IMR-90 (cell line): Measurements from ENCODE around the gene B3GAT1. TPM values are rescaled to one million over a fixed set of nuclear protein-coding genes. Genes with fewer than 3 reads are reported as not detected.
A peak's percentile ranks its signal among the peaks of the same experiment; 100 is the strongest.

Experiments
- ATAC-seq: fragments of 200-7000 bp; cut with Tn5 transposase; 2 replicates; pipeline ENCODE4 v1.9.1; 2020; ENCODE audit warnings: low read depth, mild to moderate bottlenecking, moderate library complexity
- BruUV-seq: library from RNA; stranded (reverse); fragments of 400-500 nt; replicated peaks from 2 replicates; lab custom pipeline; 2021; lab: Mats Ljungman, UMichigan
- CTCF ChIA-PET: fragments of 300-600 bp; formaldehyde crosslinking; extraction: SDS; loops from one replicate; lab custom pipeline; 2021; ENCODE audit warnings: antibody characterized with exemption; lab: Yijun Ruan, JAX
- POLR2A ChIA-PET: fragments of 300-600 bp; sonication (Branson Sonifier 250); formaldehyde crosslinking; loops from one replicate; lab custom pipeline; 2022; ENCODE audit warnings: antibody characterized with exemption; ENCODE audit not compliant: unreplicated experiment; lab: Charles Lee
- DNase-seq: peaks from one replicate; pipeline ENCODE4 v3.0.0; 2013
- H2AFZ ChIP-seq: replicated peaks from 2 replicates; pipeline ENCODE3; 2013; ENCODE audit warnings: low read length, mild to moderate bottlenecking; ENCODE audit not compliant: poor library complexity
- H2AK5ac ChIP-seq: 2 replicates; pipeline ENCODE4 v1.6.1; 2013; ENCODE audit warnings: low read depth, low read length, inconsistent platforms
- H2AK9ac ChIP-seq: replicated peaks from 2 replicates; pipeline ENCODE3; 2013; ENCODE audit warnings: mild to moderate bottlenecking, low read depth, low read length, moderate library complexity; ENCODE audit not compliant: poor library complexity
- H2BK120ac ChIP-seq: 2 replicates; pipeline ENCODE4 v1.6.1; 2013; ENCODE audit warnings: low read depth, low read length, inconsistent platforms
- H2BK15ac ChIP-seq: 3 replicates; pipeline ENCODE4 v1.6.1; 2013; ENCODE audit warnings: low read depth, low read length, inconsistent platforms
- H2BK20ac ChIP-seq: 2 replicates; pipeline ENCODE4 v1.6.1; 2013; ENCODE audit warnings: low read depth, mild to moderate bottlenecking, inconsistent platforms, low read length, moderate library complexity
- H2BK5ac ChIP-seq: 2 replicates; pipeline ENCODE4 v1.6.1; 2013; ENCODE audit warnings: mild to moderate bottlenecking, low read depth, low read length, inconsistent platforms; ENCODE audit not compliant: poor library complexity, severe bottlenecking
- H3K14ac ChIP-seq: replicated peaks from 2 replicates; pipeline ENCODE4 v1.6.1; 2013; ENCODE audit warnings: low read depth, low read length, inconsistent platforms
- H3K18ac ChIP-seq: 2 replicates; pipeline ENCODE4 v1.6.1; 2013; ENCODE audit warnings: low read depth, low read length, control low read depth
- H3K23ac ChIP-seq: 2 replicates; pipeline ENCODE4 v1.6.1; 2013; ENCODE audit warnings: low read depth, low read length, inconsistent platforms
- H3K27ac ChIP-seq: 2 replicates; pipeline ENCODE4 v1.5.1; 2013; ENCODE audit warnings: mild to moderate bottlenecking, control low read depth, low read length; ENCODE audit not compliant: insufficient read depth
- H3K27me3 ChIP-seq: 2 replicates; pipeline ENCODE4 v1.6.1; 2013; ENCODE audit warnings: low read length; ENCODE audit not compliant: control insufficient read depth, insufficient read depth
- H3K36me3 ChIP-seq: 2 replicates; pipeline ENCODE4 v1.6.1; 2013; ENCODE audit warnings: low read length, mixed read lengths; ENCODE audit not compliant: control insufficient read depth, insufficient read depth
- H3K4ac ChIP-seq: 2 replicates; pipeline ENCODE4 v1.6.1; 2013; ENCODE audit warnings: low read depth, low read length, inconsistent platforms
- H3K4me1 ChIP-seq: 2 replicates; pipeline ENCODE4 v1.6.1; 2013; ENCODE audit warnings: low read length, mixed read lengths; ENCODE audit not compliant: control insufficient read depth, insufficient read depth
- H3K4me2 ChIP-seq: 2 replicates; pipeline ENCODE4 v1.6.1; 2013; ENCODE audit warnings: low read depth, mild to moderate bottlenecking, control low read depth, low read length, moderate library complexity
- H3K4me3 ChIP-seq: 2 replicates; pipeline ENCODE4 v1.5.1; 2013; ENCODE audit warnings: low read depth, mild to moderate bottlenecking, control low read depth, low read length, moderate library complexity; ENCODE audit not compliant: insufficient read depth
- H3K56ac ChIP-seq: 2 replicates; pipeline ENCODE4 v1.6.1; 2013; ENCODE audit warnings: low read length, inconsistent platforms; ENCODE audit not compliant: insufficient read depth; ENCODE audit errors: extremely low read depth
- H3K79me1 ChIP-seq, 2 experiments: 2 replicates each; pipeline ENCODE4 v1.6.1; 2013; ENCODE audit warnings: low read length in 2 of 2, inconsistent platforms in 1 of 2, low read depth in 1 of 2
- H3K9ac ChIP-seq: 2 replicates; pipeline ENCODE4 v1.6.1; 2013; ENCODE audit warnings: low read depth, low read length, control low read depth
- H3K9me1 ChIP-seq: 2 replicates; pipeline ENCODE4 v1.6.1; 2013; ENCODE audit warnings: low read length, inconsistent platforms; ENCODE audit not compliant: insufficient read depth
- H3K9me3 ChIP-seq: 2 replicates; pipeline ENCODE4 v1.6.1; 2013; ENCODE audit warnings: low read length; ENCODE audit not compliant: control insufficient read depth, insufficient read depth
- H4K20me1 ChIP-seq: 2 replicates; pipeline ENCODE4 v1.6.1; 2013; ENCODE audit warnings: low read length, inconsistent platforms; ENCODE audit not compliant: insufficient read depth
- H4K5ac ChIP-seq: 2 replicates; pipeline ENCODE4 v1.6.1; 2013; ENCODE audit warnings: mild to moderate bottlenecking, low read depth, low read length, control low read depth
- H4K8ac ChIP-seq, 2 experiments: 2 replicates each; pipeline ENCODE4 v1.6.1; 2013; ENCODE audit warnings: low read depth in 2 of 2, low read length in 2 of 2, control low read depth in 1 of 2, inconsistent platforms in 1 of 2
- H4K91ac ChIP-seq: 2 replicates; pipeline ENCODE4 v1.6.1; 2013; ENCODE audit warnings: low read depth, low read length, inconsistent platforms; ENCODE audit not compliant: insufficient read depth
- BHLHE40 ChIP-seq: fragments of 150-350 bp; IDR thresholded peaks from 2 replicates; pipeline ENCODE4 v1.6.1; 2016; ENCODE audit warnings: mild to moderate bottlenecking, low read depth, low read length
- CEBPB ChIP-seq: IDR thresholded peaks from 2 replicates; pipeline ENCODE4 v1.6.1; 2012; ENCODE audit warnings: low read depth, low read length, improper control_type of control experiment
- CHD1 ChIP-seq: IDR thresholded peaks from 2 replicates; pipeline ENCODE4 v1.6.1; 2012; ENCODE audit warnings: low read depth, low read length, improper control_type of control experiment
- CTCF ChIP-seq: conservative IDR thresholded peaks from 2 replicates; pipeline ENCODE4 v1.5.1; 2012; ENCODE audit warnings: mild to moderate bottlenecking, low read depth, low read length, improper control_type of control experiment
- FOS ChIP-seq: fragments of 150-350 bp; IDR thresholded peaks from 2 replicates; pipeline ENCODE4 v1.6.1; 2016; ENCODE audit warnings: low read depth, low read length
- MAFK ChIP-seq: IDR thresholded peaks from 2 replicates; pipeline ENCODE4 v1.6.1; 2012; ENCODE audit warnings: low read depth, low read length, improper control_type of control experiment
- MAZ ChIP-seq: IDR thresholded peaks from 2 replicates; pipeline ENCODE4 v1.6.1; 2012; ENCODE audit warnings: low read depth, mild to moderate bottlenecking, low read length, improper control_type of control experiment, moderate library complexity, borderline replicate concordance
- MXI1 ChIP-seq: IDR thresholded peaks from 2 replicates; pipeline ENCODE4 v1.6.1; 2012; ENCODE audit warnings: low read depth, mild to moderate bottlenecking, low read length, moderate library complexity, borderline replicate concordance
- NFE2L2 ChIP-seq: fragments of 150-350 bp; IDR thresholded peaks from 2 replicates; pipeline ENCODE4 v1.6.1; 2016; ENCODE audit warnings: low read depth, mild to moderate bottlenecking, low read length
- POLR2A ChIP-seq: IDR thresholded peaks from 2 replicates; pipeline ENCODE4 v1.6.1; 2012; ENCODE audit warnings: mild to moderate bottlenecking, low read depth, low read length
- RAD21 ChIP-seq: IDR thresholded peaks from 2 replicates; pipeline ENCODE4 v1.6.1; 2012; ENCODE audit warnings: low read length, improper control_type of control experiment
- RCOR1 ChIP-seq: IDR thresholded peaks from 2 replicates; pipeline ENCODE4 v1.6.1; 2012; ENCODE audit warnings: mild to moderate bottlenecking, low read length, improper control_type of control experiment; ENCODE audit not compliant: insufficient replicate concordance
- RFX5 ChIP-seq: IDR thresholded peaks from 2 replicates; pipeline ENCODE4 v1.8.0; 2012; ENCODE audit warnings: low read depth, mild to moderate bottlenecking, low read length, moderate library complexity
- SMC3 ChIP-seq: fragments of 150-350 bp; IDR thresholded peaks from 2 replicates; pipeline ENCODE4 v1.6.1; 2016; ENCODE audit warnings: low read depth, mild to moderate bottlenecking, antibody characterized with exemption, low read length, moderate library complexity
- WGBS, 2 experiments: methylation state at CpG; one replicate each; pipeline versions ENCODE4 v1.1.5 to v1.1.7; 2013; ENCODE audit warnings: missing lambda C conversion rate in 2 of 2; ENCODE audit not compliant: insufficient read length in 1 of 2; ENCODE audit errors: extremely low coverage in 2 of 2; 5-methylcytosine and 5-hydroxymethylcytosine counted together
- dilution Hi-C: fragments of 300-500 bp; cut with HindIII; formaldehyde crosslinking; loops from one replicate; pipeline ENCODE4 v1.14.3; 2018; ENCODE audit warnings: low sequenced_read_pairs; ENCODE audit not compliant: unreplicated experiment
- in situ Hi-C: fragments of 300-500 bp; cut with MboI; formaldehyde crosslinking; loops from 3 replicates; pipeline ENCODE4 v1.14.3; 2019; ENCODE audit warnings: low sequenced_read_pairs, inconsistent platforms, mixed read lengths
- intact Hi-C: fragments of 100-400 bp; cut with micrococcal nuclease; formaldehyde crosslinking; loops from 2 replicates; pipeline ENCODE4 v1.10.0; 2022
- polyA plus RNA-seq, 3 experiments: library from polyadenylated mRNA; depleted of rRNA; stranded (reverse); fragments of >200 nt; gene quantifications; 2 replicates each; pipeline ENCODE4 v1.2.3, GENCODE V29; 2012; ENCODE audit warnings: low replicate concordance in 1 of 3
- total RNA-seq: library from RNA; depleted of rRNA; stranded (reverse); fragments of >200 nt; gene quantifications from 2 replicates; pipeline ENCODE4 v1.2.3, GENCODE V29; 2012
- TF ChIP-seq, protein P1 (sequence below): fragments of 150-350 bp; IDR thresholded peaks from 2 replicates; pipeline ENCODE4 v1.6.1; 2017; ENCODE audit warnings: mild to moderate bottlenecking, antibody characterized with exemption, low read length, low read depth
- TF ChIP-seq, protein P2 (sequence below): fragments of 150-350 bp; IDR thresholded peaks from 2 replicates; pipeline ENCODE4 v1.6.1; 2016; ENCODE audit warnings: low read depth, mild to moderate bottlenecking, low read length, moderate library complexity, borderline replicate concordance

The B3GAT1 gene
- total and polyA plus RNA-seq, 2 of the 4 experiments (the other 2 are of a cell fraction): not detected

DNA sequence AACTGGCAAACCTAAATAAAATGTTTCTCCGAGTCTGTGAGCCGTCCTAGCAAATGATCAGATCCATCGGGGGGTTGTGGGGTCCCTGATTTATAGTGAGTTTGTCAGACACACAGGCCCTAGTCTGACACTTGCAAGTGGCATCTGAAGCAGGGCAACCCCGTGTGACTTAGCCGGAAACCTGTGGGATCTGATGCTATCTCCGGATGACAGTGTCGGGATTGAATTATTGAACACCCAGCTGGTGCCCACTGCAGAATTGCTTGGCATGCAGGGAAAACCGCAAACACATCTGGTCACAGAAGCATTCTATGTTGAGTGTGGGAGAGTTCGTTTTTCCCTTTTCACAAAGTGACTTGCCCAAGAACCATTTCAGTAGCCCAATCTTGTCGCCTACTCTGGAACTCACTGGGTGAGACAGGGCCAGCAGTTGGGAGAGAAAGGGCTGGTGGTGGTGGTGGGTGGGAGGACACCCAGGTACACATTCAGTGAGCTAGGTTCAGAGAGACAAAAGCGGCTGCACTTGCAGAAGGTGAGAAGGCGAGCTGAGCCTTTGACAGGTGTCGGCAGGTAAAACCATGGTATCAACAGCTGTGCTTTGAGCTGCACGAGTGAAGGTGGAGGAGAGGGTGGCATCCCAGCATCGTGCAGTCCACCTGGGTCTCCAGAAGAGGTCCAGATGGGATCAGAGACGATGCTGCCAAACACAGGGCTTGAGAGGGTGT lies 33.7 kb upstream of the B3GAT1 start:
- Histone ChIP-seq H3K9me1 (no peaks in the 10 kb centered on the region), H4K20me1 (no peaks in the 10 kb centered on the region), H2BK15ac (no peak overlapping the region), H2BK5ac (no peak overlapping the region), H4K91ac (no peak overlapping the region), H3K27ac (no peak overlapping the region), H3K4me3 (no peak overlapping the region), H3K4me1 (no peaks in the 10 kb centered on the region), H3K4ac (no peak overlapping the region), H2AK9ac (no peak overlapping the region), H3K9me3 (peaks cover 48% of the 10 kb centered on the region), H3K23ac (no peak overlapping the region), H2BK120ac (no peak overlapping the region), H3K4me2 (no peak overlapping the region), H2BK20ac (no peak overlapping the region), H3K18ac (no peak overlapping the region), H3K14ac (no peak overlapping the region), H3K27me3 (no peaks in the 10 kb centered on the region), H3K56ac (no peak overlapping the region), H4K8ac (no peak overlapping the region), H4K5ac (no peak overlapping the region), H2AFZ (peak overlapping the region; percentile 23), H3K9ac (no peak overlapping the region), H3K79me1 (no peaks in the 10 kb centered on the region), H2AK5ac (no peak overlapping the region), H3K36me3 (no peaks in the 10 kb centered on the region)
- in situ Hi-C loops: no loop called here
- TF ChIP-seq RFX5 (no peak), CTCF (no peak), BHLHE40 (no peak), CEBPB (no peak), POLR2A (no peak), NFE2L2 (no peak), SMC3 (no peak), RAD21 (no peak), CHD1 (no peak), MAZ (no peak), MXI1 (no peak), RCOR1 (no peak), MAFK (no peak), FOS (no peak)
- TF ChIP-seq, protein P1, sequence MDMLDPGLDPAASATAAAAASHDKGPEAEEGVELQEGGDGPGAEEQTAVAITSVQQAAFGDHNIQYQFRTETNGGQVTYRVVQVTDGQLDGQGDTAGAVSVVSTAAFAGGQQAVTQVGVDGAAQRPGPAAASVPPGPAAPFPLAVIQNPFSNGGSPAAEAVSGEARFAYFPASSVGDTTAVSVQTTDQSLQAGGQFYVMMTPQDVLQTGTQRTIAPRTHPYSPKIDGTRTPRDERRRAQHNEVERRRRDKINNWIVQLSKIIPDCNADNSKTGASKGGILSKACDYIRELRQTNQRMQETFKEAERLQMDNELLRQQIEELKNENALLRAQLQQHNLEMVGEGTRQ: no peak
- TF ChIP-seq, protein P2, sequence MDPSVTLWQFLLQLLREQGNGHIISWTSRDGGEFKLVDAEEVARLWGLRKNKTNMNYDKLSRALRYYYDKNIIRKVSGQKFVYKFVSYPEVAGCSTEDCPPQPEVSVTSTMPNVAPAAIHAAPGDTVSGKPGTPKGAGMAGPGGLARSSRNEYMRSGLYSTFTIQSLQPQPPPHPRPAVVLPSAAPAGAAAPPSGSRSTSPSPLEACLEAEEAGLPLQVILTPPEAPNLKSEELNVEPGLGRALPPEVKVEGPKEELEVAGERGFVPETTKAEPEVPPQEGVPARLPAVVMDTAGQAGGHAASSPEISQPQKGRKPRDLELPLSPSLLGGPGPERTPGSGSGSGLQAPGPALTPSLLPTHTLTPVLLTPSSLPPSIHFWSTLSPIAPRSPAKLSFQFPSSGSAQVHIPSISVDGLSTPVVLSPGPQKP: no peak
- no peak for ATAC-seq
- dilution Hi-C loops: no loop called here
- ChIA-PET POLR2A (no interaction called here), CTCF (no interaction called here)
- WGBS, 2 experiments: 56% methylated on average over 2 of the region's 16 CpGs; no CpG with 5 or more reads in 1 of the 2 experiments
- no peak for DNase-seq
- no TSS peak for BruUV-seq
- intact Hi-C loops: no loop called here
